ENCODE results near the gene PARN.
"Not testable (repeated sequence)": the region's sequence is repeated elsewhere in the genome, so short reads cannot be mapped to it uniquely, and the experiment has no call there.

The PARN gene

GRCh38 chr16:14632693-14633569 is 2.9 kb upstream of the PARN start, which contains the start of gene BFAR:
Gene BFAR, plus strand, starts transcription at chr16:14632951. Its CDS starts 11,396 bp downstream, at chr16:14644347.
- peak; percentile 100 for DNase-seq (ENCODE audit: low spot score)

- DNase-seq (ENCODE audit: low spot score), result not testable (repeated sequence)
Measured at GRCh38 chr16:14630620-14631330, 715 bp upstream of the PARN start.

GRCh38 chr16:14629612-14629918 is 495 bp downstream of the PARN start:
- DNase-seq (ENCODE audit: low spot score), result peak; percentile 4

GRCh38 chr16:14628806-14629611 is 1.1 kb downstream of the PARN start:
- no peak for DNase-seq (ENCODE audit: low spot score)

GRCh38 chr16:14627078-14627477 is 3.0 kb downstream of the PARN start:
- no peak for DNase-seq (ENCODE audit: low spot score)

GRCh38 chr16:14618566-14618965 is 11.5 kb downstream of the PARN start:
- DNase-seq (ENCODE audit: low spot score), result no peak

GRCh38 chr16:14616280-14616679 is 13.8 kb downstream of the PARN start:
- DNase-seq (ENCODE audit: low spot score), result no peak

- no peak for DNase-seq (ENCODE audit: low spot score)
Measured at GRCh38 chr16:14613991-14614390, 16.1 kb downstream of the PARN start.

GRCh38 chr16:14611660-14612059 is 18.4 kb downstream of the PARN start:
- DNase-seq (ENCODE audit: low spot score), result no peak

- DNase-seq (ENCODE audit: low spot score), result no peak
Measured at GRCh38 chr16:14609716-14610115, 20.3 kb downstream of the PARN start.

- no peak for DNase-seq (ENCODE audit: low spot score)
Measured at GRCh38 chr16:14608604-14609003, 21.5 kb downstream of the PARN start.

- no peak for DNase-seq (ENCODE audit: low spot score)
Measured at GRCh38 chr16:14608111-14608566, 21.9 kb downstream of the PARN start.

GRCh38 chr16:14606102-14606501 is 24.0 kb downstream of the PARN start:
- no peak for DNase-seq (ENCODE audit: low spot score)

GRCh38 chr16:14602443-14602963 is 27.6 kb downstream of the PARN start:
- no peak for DNase-seq (ENCODE audit: low spot score)

- no peak for DNase-seq (ENCODE audit: low spot score)
Measured at GRCh38 chr16:14600164-14600563, 29.9 kb downstream of the PARN start.

- DNase-seq (ENCODE audit: low spot score), result no peak
Measured at GRCh38 chr16:14586637-14587305, 43.3 kb downstream of the PARN start.

GRCh38 chr16:14585287-14585686 is 44.8 kb downstream of the PARN start:
- no peak for DNase-seq (ENCODE audit: low spot score)

GRCh38 chr16:14580926-14581325 is 49.1 kb downstream of the PARN start:
- not testable (repeated sequence) for DNase-seq (ENCODE audit: low spot score)

- no peak for DNase-seq (ENCODE audit: low spot score)
Measured at GRCh38 chr16:14579266-14579665, 50.8 kb downstream of the PARN start.

- no peak for DNase-seq (ENCODE audit: low spot score)
Measured at GRCh38 chr16:14576532-14576931, 53.5 kb downstream of the PARN start.

- DNase-seq (ENCODE audit: low spot score), result no peak
Measured at GRCh38 chr16:14576069-14576468, 54.0 kb downstream of the PARN start.

Data from CD4-positive, alpha-beta T cell treated with Interleukin-6 at 100 ng/mL for 8 hours (primary cell).